Chondrocyte (in vitro differentiated cells): ENCODE results near the gene IL17RE. TPM values are rescaled to one million over a fixed set of nuclear protein-coding genes. Genes with fewer than 3 reads are reported as not detected.

Source experiments
- DNase-seq: peaks from one replicate; pipeline ENCODE4 v3.0.0; 2021; ENCODE audit warnings: mixed read lengths, low spot score
- H3K27ac Mint-ChIP-seq: one replicate; pipeline ENCODE4 v1.8.0; 2021; ENCODE audit warnings: mild to moderate bottlenecking, moderate library complexity, mixed read lengths; ENCODE audit not compliant: unreplicated experiment
- H3K27me3 Mint-ChIP-seq: 2 replicates; pipeline ENCODE4 v1.8.0; 2021; ENCODE audit warnings: low read depth, mixed read lengths
- H3K36me3 Mint-ChIP-seq: 2 replicates; pipeline ENCODE4 v1.8.0; 2021; ENCODE audit warnings: low read depth, mixed read lengths
- H3K4me1 Mint-ChIP-seq: 2 replicates; pipeline ENCODE4 v1.8.0; 2021; ENCODE audit warnings: low read depth, mild to moderate bottlenecking, mixed read lengths
- H3K4me3 Mint-ChIP-seq: one replicate; pipeline ENCODE4 v1.8.0; 2021; ENCODE audit warnings: mild to moderate bottlenecking, moderate library complexity, mixed read lengths; ENCODE audit not compliant: unreplicated experiment
- H3K9me3 Mint-ChIP-seq: 2 replicates; pipeline ENCODE4 v1.8.0; 2021; ENCODE audit warnings: low read depth, mixed read lengths
- total RNA-seq: library from RNA; stranded (reverse); gene quantifications from 3 replicates; pipeline ENCODE4 v1.2.1, GENCODE V29; 2021
- TF ChIP-seq, protein P1 (sequence below): fragments of 200-600 bp; sonication (generic); IDR thresholded peaks from 2 replicates; pipeline ENCODE4 v1.5.0; 2021; ENCODE audit warnings: antibody characterized with exemption, mild to moderate bottlenecking, moderate library complexity

The IL17RE gene
- total RNA-seq, 1 donor from 2014 or later: 0.42 TPM

DNA sequence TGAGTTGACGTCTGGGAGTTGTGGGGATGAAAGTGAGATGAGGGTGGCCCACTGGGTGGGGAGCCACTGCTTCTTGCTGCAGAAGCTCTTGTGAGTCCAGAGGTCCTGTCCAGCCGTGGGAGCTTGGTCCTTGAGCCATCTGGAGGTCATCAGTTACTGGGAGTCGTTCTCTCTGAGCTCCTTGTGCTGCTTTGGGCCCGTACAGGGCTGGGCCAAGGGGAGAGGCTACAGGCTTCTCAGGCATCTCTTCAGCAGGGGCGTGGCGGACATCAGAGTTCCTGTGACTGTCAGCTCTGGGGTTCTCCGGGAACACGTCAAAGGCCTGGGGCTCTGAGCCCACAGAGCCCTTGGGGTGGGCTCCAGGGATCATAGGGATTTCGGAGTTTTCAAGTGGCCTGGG, 47.0 kb downstream of the IL17RE start:
- Mint-ChIP-seq H3K36me3 (no peaks in the 10 kb centered on the region), H3K4me1 (peaks cover 24% of the 10 kb centered on the region), H3K27me3 (no peaks in the 10 kb centered on the region), H3K4me3 (no peak overlapping the region), H3K27ac (no peak overlapping the region), H3K9me3 (no peaks in the 10 kb centered on the region)
- peak; percentile 77 for DNase-seq
- TF ChIP-seq, protein P1, sequence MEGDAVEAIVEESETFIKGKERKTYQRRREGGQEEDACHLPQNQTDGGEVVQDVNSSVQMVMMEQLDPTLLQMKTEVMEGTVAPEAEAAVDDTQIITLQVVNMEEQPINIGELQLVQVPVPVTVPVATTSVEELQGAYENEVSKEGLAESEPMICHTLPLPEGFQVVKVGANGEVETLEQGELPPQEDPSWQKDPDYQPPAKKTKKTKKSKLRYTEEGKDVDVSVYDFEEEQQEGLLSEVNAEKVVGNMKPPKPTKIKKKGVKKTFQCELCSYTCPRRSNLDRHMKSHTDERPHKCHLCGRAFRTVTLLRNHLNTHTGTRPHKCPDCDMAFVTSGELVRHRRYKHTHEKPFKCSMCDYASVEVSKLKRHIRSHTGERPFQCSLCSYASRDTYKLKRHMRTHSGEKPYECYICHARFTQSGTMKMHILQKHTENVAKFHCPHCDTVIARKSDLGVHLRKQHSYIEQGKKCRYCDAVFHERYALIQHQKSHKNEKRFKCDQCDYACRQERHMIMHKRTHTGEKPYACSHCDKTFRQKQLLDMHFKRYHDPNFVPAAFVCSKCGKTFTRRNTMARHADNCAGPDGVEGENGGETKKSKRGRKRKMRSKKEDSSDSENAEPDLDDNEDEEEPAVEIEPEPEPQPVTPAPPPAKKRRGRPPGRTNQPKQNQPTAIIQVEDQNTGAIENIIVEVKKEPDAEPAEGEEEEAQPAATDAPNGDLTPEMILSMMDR: no peak

DNA sequence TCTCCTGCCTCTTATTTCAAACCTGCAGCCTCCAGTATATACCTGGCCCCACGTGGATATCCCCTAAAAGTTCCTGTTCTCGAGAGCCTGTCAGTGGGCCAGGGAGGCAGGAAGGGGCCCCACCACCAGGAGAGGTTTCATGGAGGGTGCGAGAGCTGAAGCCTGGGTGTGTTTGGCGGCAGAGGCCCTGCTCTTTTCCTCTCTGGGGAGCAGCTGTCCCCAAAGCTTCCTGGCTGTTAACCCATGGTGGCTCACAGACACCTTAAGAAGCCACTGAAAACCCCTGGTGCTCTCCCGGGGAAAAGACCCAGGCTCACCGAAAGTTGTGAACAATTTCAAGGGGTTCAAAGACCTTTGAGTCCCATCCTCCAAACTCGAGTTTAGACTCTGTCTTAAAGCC, 48.5 kb downstream of the IL17RE start:
- Mint-ChIP-seq H3K4me3 (peak overlapping the region; percentile 46), H3K27ac (no peak overlapping the region), H3K36me3 (no peaks in the 10 kb centered on the region), H3K4me1 (peaks cover 17% of the 10 kb centered on the region), H3K9me3 (no peaks in the 10 kb centered on the region), H3K27me3 (no peaks in the 10 kb centered on the region)
- DNase-seq: peak; percentile 47
- TF ChIP-seq, protein P1: no peak

DNA sequence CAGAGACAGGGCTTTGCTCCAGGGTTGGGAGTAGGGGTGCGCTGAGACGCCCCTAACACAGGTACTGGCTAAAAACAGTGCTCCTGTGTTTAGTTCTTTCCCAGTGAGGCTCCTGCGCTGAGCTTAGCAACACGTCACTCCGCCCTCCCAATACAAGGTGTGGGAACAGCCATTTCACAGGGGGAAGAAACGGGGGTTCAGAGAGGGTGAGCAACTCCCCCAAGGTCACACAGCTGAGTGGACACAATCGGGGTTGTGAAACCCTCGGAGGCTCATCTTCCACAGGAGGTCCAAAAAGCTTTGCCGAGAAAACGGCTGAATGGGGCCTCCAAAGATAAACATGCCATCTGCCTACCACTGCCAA, 48.9 kb downstream of the IL17RE start:
- peaks cover 15% of the 10 kb centered on the region for H3K4me1 Mint-ChIP-seq
- peak overlapping the region; percentile 46 for H3K4me3 Mint-ChIP-seq
- DNase-seq: no peak
- H3K27me3 Mint-ChIP-seq: no peaks in the 10 kb centered on the region
- no peaks in the 10 kb centered on the region for H3K36me3 Mint-ChIP-seq
- TF ChIP-seq, protein P1: no peak
- H3K27ac Mint-ChIP-seq: no peak overlapping the region
- no peaks in the 10 kb centered on the region for H3K9me3 Mint-ChIP-seq

DNA sequence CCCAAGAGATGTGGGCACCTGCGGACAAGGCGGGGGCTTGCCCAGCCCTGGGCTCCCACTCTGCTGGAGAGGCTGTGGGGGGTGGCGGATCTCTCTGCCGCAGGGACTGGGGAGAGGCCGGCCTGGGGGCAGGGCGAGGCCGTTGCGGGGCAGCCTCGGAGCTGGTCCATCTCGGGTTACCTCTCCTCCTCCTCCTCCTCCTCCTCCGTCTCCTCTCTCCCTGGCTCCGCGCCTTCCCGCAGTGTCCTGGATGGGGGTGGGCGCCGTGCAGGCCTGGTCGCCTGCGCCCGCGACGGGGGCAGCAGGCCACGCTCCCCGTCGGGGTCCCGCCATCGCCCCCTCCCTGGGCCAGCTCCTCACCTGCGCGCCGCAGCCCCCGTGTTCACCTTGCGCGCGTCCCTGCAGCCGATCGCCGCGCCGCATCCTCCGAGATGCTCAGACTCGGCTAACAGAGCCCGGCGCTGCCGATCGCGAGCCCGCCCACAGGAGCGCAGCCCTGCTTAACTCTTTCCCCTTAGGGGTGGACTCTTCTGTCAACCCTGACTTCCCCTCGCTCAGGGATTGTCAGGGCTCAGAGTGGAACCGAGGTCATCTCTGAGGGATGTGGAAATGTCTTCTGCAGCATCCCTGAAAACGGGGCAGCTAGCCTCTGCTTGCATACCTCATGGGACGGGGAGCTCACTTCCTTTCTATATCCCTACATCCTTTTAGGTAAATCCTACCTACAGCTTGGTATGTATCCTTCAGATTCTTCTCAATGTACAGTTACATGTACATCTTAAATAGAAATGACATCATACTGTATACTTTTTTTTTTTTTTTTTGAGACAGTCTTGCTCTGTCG, 49.5 kb downstream of the IL17RE start, which contains the start of gene PRRT3:
TSS of gene PRRT3 (minus strand) at position 447 of the 844 bp plus-strand sequence. CDS start 2,293 bp downstream, outside the sequence.
- TF ChIP-seq, protein P1: no peak
- H3K36me3 Mint-ChIP-seq: no peaks in the 10 kb centered on the region
- no peaks in the 10 kb centered on the region for H3K27me3 Mint-ChIP-seq
- H3K27ac Mint-ChIP-seq: no peak within 1 kb of the TSS
- H3K4me1 Mint-ChIP-seq: peaks cover 14% of the 10 kb centered on the region
- H3K9me3 Mint-ChIP-seq: no peaks in the 10 kb centered on the region
- H3K4me3 Mint-ChIP-seq: peak within 1 kb of the TSS; percentile 68
- peak; percentile 88 for DNase-seq

DNA sequence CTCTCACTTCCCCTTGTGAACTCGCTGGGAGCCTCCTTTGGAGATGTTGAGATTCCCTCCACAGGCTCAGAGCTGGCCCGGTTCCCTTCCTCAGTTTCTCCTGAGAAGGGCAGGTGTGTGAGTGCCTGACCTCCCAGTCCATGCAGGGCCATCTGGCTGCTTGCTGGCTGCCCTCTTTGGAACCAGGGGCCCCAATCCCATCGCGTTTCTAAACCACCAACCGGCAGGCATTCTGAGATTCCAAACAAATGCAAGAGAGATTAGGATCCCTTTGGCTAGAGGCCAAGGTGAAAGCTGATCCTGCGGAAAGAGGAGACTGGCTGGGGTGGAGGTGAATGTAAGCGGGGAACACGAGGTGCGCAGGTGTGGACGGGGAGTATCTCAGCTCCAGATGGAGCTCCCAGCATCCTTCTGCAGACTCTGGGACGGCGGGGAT, 52.4 kb downstream of the IL17RE start:
- Mint-ChIP-seq H3K36me3 (no peaks in the 10 kb centered on the region), H3K9me3 (no peaks in the 10 kb centered on the region), H3K27ac (no peak overlapping the region), H3K4me1 (peaks cover 9% of the 10 kb centered on the region), H3K4me3 (no peak overlapping the region), H3K27me3 (no peaks in the 10 kb centered on the region)
- TF ChIP-seq, protein P1: no peak
- peak; percentile 47 for DNase-seq
